Measurements from ENCODE around the gene ACOX2.

DNA sequence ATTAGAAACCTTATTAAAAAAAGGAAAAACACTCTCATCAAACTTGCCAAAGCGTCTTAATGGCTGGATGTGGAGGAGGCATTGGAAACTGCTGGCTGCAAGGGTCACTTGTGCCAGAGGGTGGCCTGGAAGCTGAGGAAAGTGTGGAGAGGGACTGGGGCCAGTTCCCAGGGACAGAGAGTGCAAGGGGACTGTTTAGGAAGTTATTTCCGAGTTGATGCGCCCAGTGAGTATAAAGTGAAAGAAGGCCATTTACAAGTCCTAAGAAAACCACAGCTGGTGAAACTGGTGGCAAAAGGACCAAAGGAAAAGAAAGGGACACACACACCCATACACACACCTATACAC lies 52.3 kb downstream of the ACOX2 start:
- TF ChIP-seq CTCF (IDR thresholded peaks at IDR 0.05; ENCODE audit: low read length) (no peak), EZH2 (IDR thresholded peaks at IDR 0.05; ENCODE audit: borderline replicate concordance, low read length) (no peak)
